Thoracic aorta (tissue), 2 donors: ENCODE data around the gene CAPZA2. TPM values are rescaled to one million over a fixed set of nuclear protein-coding genes. Genes with fewer than 3 reads are reported as not detected.

Experiments used
- ATAC-seq: fragments of 150-250 bp; one replicate; pipeline ENCODE4 v1.8.0; 2017; ENCODE audit warnings: low read depth; ENCODE audit not compliant: insufficient number of reproducible peaks, low FRiP score
- DNase-seq: peaks from one replicate; pipeline ENCODE4 v3.0.0-alpha.2; 2020; ENCODE audit warnings: low spot score
- H3K27ac ChIP-seq, 2 donors: fragments of 200-600 bp; sonication (generic); 1 replicate in 1 of 2; 2 replicates in 1 of 2; pipeline ENCODE4 v1.5.1; 2016; ENCODE audit warnings: mild to moderate bottlenecking in 2 of 2, moderate library complexity in 2 of 2
- H3K27me3 ChIP-seq: fragments of 200-600 bp; sonication (generic); replicated peaks from 2 replicates; pipeline ENCODE4 v1.6.0; 2016; ENCODE audit warnings: mild to moderate bottlenecking; ENCODE audit not compliant: insufficient read depth
- H3K36me3 ChIP-seq: fragments of 200-600 bp; sonication (generic); one replicate; pipeline ENCODE4 v1.5.1; 2016
- H3K4me1 ChIP-seq, 2 donors: fragments of 200-600 bp; sonication (generic); 1 replicate in 1 of 2; 2 replicates in 1 of 2; pipeline versions ENCODE4 v1.5.1 to v1.6.0; 2016; ENCODE audit warnings: low read depth in 2 of 2, mild to moderate bottlenecking in 1 of 2; ENCODE audit not compliant: control insufficient read depth in 1 of 2
- H3K4me3 ChIP-seq: fragments of 200-600 bp; sonication (generic); 2 replicates; pipeline ENCODE4 v1.5.1; 2016; ENCODE audit warnings: mild to moderate bottlenecking
- H3K9me3 ChIP-seq: fragments of 200-600 bp; sonication (generic); 2 replicates; pipeline ENCODE4 v1.5.1; 2016
- total RNA-seq, 2 donors: library from RNA; depleted of rRNA; stranded (reverse); fragments of >200 nt; gene quantifications; one replicate each; pipeline versions ENCODE4 v1.1.0 to v1.2.3, GENCODE V29; 2016
- TF ChIP-seq, protein P1 (sequence below): fragments of 200-600 bp; sonication (generic); IDR thresholded peaks from one replicate; pipeline ENCODE4 v1.5.1; 2019; ENCODE audit warnings: antibody characterized with exemption

CAPZA2 gene
- total RNA-seq, 2 donors from 2014 or later, result 69.0 to 141 TPM

DNA sequence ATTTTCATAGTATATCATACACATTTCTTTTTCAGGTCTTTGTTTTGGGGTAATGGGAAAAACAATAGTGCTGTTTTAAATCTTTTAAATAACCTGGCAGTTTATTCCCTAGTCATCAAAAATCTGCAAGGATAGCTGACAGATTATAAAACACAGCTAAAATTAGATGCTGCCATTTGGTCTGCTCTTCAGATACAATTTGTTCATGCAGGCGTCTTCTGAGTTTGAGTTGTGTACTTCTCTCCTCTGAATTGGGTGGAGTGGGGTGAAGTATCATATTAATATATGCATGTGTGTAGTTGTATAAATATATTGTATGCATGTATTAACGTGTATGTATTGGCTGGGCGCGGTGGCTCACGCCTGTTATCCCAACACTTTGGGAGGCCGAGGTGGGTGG is 48.0 kb downstream of the CAPZA2 start:
- Histone ChIP-seq H3K9me3 (no peaks in the 10 kb centered on the region), H3K27ac (no peak overlapping the region), H3K4me3 (no peak overlapping the region), H3K36me3 (peaks cover 24% of the 10 kb centered on the region), H3K27me3 (no peaks in the 10 kb centered on the region), H3K4me1 (no peaks in the 10 kb centered on the region)
- DNase-seq, result no peak
- TF ChIP-seq, protein P1, sequence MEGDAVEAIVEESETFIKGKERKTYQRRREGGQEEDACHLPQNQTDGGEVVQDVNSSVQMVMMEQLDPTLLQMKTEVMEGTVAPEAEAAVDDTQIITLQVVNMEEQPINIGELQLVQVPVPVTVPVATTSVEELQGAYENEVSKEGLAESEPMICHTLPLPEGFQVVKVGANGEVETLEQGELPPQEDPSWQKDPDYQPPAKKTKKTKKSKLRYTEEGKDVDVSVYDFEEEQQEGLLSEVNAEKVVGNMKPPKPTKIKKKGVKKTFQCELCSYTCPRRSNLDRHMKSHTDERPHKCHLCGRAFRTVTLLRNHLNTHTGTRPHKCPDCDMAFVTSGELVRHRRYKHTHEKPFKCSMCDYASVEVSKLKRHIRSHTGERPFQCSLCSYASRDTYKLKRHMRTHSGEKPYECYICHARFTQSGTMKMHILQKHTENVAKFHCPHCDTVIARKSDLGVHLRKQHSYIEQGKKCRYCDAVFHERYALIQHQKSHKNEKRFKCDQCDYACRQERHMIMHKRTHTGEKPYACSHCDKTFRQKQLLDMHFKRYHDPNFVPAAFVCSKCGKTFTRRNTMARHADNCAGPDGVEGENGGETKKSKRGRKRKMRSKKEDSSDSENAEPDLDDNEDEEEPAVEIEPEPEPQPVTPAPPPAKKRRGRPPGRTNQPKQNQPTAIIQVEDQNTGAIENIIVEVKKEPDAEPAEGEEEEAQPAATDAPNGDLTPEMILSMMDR, result no peak
- no peak for ATAC-seq

DNA sequence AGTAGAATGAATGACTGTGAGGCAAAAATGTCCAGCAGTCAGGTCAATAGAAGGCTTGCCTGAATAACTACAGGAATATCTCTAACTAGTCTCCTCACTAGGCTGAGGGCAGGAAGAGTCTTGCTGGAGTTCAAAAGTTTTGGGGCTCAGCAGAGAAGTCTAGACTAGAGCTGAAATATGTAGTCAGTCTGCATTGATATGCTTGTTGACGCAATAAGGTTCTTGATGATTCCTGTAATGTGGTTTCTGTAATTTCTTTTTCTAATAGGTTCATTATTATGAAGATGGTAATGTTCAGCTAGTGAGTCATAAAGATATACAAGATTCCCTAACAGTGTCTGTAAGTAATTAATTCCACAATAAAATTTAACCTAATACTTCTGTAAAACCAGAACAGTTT is 49.4 kb downstream of the CAPZA2 start:
- Histone ChIP-seq H3K27me3 (no peaks in the 10 kb centered on the region), H3K9me3 (no peaks in the 10 kb centered on the region), H3K4me3 (no peak overlapping the region), H3K36me3 (peaks cover 32% of the 10 kb centered on the region), H3K27ac (no peak overlapping the region), H3K4me1 (no peaks in the 10 kb centered on the region)
- no peak for ATAC-seq
- TF ChIP-seq, protein P1, result no peak
- DNase-seq, result no peak

DNA sequence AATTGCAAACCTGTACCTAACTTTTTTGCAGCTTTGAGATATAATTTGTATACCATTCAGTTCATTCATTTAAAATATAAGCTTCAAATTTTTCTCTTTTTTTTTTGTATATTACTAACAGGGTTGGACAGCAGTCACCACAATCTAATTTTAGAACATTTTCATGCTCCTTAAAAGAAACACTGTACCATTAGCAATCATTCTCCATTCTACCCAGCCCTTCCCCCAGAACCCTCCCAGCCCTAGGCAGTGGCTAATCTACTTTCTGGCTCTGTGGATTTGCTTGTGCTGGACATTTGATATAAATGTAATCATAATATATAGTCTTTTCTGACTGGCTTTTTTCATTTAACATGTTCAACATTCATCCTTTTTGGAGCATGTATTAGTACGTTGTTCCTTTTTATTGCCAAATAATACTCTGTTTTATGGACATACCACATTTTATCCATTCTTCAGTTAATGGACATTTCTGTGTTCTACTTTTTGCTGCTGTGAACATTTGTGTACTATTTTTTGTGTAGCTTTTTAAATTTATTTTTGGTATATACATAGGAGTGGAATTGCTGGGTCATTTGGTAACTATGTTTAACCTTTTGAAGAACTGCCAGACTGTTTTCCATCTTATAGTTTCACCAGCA is 50.0 kb downstream of the CAPZA2 start:
- TF ChIP-seq, protein P1, result no peak
- Histone ChIP-seq H3K9me3 (no peaks in the 10 kb centered on the region), H3K27ac (no peak overlapping the region), H3K4me3 (no peak overlapping the region), H3K36me3 (peaks cover 34% of the 10 kb centered on the region), H3K27me3 (no peaks in the 10 kb centered on the region), H3K4me1 (no peaks in the 10 kb centered on the region)
- ATAC-seq (no peak), DNase-seq (no peak)

DNA sequence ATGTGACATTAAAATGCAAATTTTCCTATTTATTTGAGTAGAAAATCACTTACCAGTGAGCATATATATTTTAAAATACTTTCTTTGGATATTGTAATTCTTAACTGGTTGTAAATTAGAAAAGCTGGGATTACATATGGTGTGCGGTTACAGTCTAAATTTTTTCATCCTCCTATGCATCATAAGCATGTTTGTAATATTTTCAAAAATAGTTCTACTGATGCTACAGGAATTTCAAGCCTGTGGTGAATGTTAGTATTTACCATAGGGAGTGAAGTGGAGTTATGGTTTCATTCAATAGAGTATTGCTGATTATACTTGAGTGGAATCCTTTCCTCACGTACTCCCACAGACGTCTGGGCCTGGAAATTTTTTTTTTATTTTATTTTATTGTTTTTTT is 56.3 kb downstream of the CAPZA2 start:
- Histone ChIP-seq H3K36me3 (peaks cover 27% of the 10 kb centered on the region), H3K27me3 (no peaks in the 10 kb centered on the region), H3K4me3 (no peak overlapping the region), H3K4me1 (no peaks in the 10 kb centered on the region), H3K27ac (no peak overlapping the region), H3K9me3 (no peaks in the 10 kb centered on the region)
- no peak for ATAC-seq
- TF ChIP-seq, protein P1, result no peak
- DNase-seq, result no peak

DNA sequence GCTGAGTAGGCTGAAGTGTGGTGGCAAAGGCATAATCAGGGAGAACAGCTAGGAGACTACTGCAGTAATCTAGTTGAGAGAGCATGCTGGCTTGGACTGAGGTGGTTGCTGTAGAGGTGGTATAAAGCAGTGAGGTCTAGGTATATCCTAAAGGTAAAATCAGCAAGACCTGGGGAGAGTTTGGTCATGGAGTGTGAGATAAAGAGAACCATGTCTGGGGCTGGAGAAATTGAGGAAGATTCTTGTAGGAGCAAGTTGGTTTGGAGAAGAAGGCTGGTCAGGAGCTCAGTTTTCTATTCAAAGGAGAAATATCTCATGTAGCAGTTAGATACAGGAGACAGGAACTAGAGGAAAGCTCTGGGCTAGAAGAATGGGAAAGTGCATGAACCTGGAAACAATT is 58.0 kb downstream of the CAPZA2 start:
- ATAC-seq, result no peak
- Histone ChIP-seq H3K4me3 (no peak overlapping the region), H3K27ac (no peak overlapping the region), H3K9me3 (no peaks in the 10 kb centered on the region), H3K27me3 (no peaks in the 10 kb centered on the region), H3K36me3 (peaks cover 19% of the 10 kb centered on the region), H3K4me1 (no peaks in the 10 kb centered on the region)
- TF ChIP-seq, protein P1, result no peak
- DNase-seq, result no peak
